Parathyroid adenoma (tissue), 2 donors: ENCODE results near the gene SPINDOC.

Experiments used
- H2AFZ ChIP-seq: fragments of 300-600 bp; sonication (generic); one replicate; pipeline ENCODE4 v1.7.0; 2017; ENCODE audit warnings: antibody characterized with exemption, mild to moderate bottlenecking
- H3K27ac ChIP-seq: fragments of 300-600 bp; sonication (generic); one replicate; pipeline ENCODE4 v1.7.0; 2017
- H3K27me3 ChIP-seq: fragments of 300-600 bp; sonication (generic); one replicate; pipeline ENCODE4 v1.7.0; 2017; ENCODE audit warnings: low read length; ENCODE audit not compliant: control insufficient read depth, insufficient read depth
- H3K36me3 ChIP-seq: fragments of 300-600 bp; sonication (generic); one replicate; pipeline ENCODE4 v1.7.0; 2017; ENCODE audit warnings: low read length; ENCODE audit not compliant: control insufficient read depth, insufficient read depth
- H3K4me1 ChIP-seq: fragments of 300-600 bp; sonication (generic); one replicate; pipeline ENCODE4 v1.7.0; 2017; ENCODE audit warnings: control low read depth
- H3K4me2 ChIP-seq: fragments of 300-600 bp; sonication (generic); one replicate; pipeline ENCODE4 v1.7.0; 2017; ENCODE audit warnings: low read length
- H3K4me3 ChIP-seq: fragments of 300-600 bp; sonication (generic); one replicate; pipeline ENCODE4 v1.7.0; 2017; ENCODE audit warnings: low read depth, low read length
- H3K79me2 ChIP-seq: fragments of 300-600 bp; sonication (generic); one replicate; pipeline ENCODE4 v1.7.0; 2017; ENCODE audit warnings: control low read depth
- H3K9ac ChIP-seq: fragments of 300-600 bp; sonication (generic); one replicate; pipeline ENCODE4 v1.7.0; 2017; ENCODE audit warnings: mild to moderate bottlenecking
- H3K9me3 ChIP-seq: fragments of 300-600 bp; sonication (generic); one replicate; pipeline ENCODE4 v1.7.0; 2017; ENCODE audit warnings: low read length; ENCODE audit not compliant: control insufficient read depth
- TF ChIP-seq, protein P1 (sequence below): fragments of 300-600 bp; sonication (generic); IDR thresholded peaks from one replicate; pipeline ENCODE4 v1.7.0; 2017; ENCODE audit warnings: antibody characterized with exemption, mild to moderate bottlenecking
- donor health status: primary hyperparathyroidism.

The SPINDOC gene, protein sequence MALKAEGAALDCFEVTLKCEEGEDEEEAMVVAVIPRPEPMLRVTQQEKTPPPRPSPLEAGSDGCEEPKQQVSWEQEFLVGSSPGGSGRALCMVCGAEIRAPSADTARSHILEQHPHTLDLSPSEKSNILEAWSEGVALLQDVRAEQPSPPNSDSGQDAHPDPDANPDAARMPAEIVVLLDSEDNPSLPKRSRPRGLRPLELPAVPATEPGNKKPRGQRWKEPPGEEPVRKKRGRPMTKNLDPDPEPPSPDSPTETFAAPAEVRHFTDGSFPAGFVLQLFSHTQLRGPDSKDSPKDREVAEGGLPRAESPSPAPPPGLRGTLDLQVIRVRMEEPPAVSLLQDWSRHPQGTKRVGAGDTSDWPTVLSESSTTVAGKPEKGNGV

DNA sequence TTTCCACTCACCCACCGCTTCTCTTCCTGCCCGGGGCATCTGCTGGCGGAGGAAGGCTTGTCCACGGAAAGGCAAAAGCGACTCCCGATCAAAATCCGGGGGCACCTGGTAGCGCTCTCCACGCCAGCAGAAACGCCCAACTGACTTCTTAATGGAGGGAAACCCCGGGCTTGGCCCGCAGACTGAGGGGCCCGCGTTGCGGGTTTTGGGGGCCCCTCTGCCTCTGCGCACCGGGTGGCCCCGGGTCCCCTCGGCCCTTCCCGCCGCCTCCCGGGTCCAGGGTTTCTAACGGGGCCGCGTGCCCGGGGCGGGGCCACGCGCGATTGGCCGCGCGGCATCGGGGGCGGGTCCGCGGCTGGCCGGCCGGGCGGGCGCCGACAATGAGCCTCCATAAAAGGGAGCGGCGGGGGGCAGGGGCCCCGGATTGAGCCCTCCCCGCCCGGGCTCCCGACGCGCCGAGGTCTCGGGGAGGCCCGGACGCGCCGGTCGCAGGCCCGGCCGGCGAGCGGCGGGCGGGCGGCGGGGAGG is at the start of gene SPINDOC:
Gene SPINDOC (plus strand): TSS at position 422 of the 528 bp plus-strand sequence. CDS start 231 bp downstream, outside the sequence.
- H3K36me3 ChIP-seq: no peaks in the 10 kb centered on the region
- H3K9ac ChIP-seq: peak within 1 kb of the TSS; percentile 46
- no peaks in the 10 kb centered on the region for H3K9me3 ChIP-seq
- peaks cover 3% of the 10 kb centered on the region for H3K4me1 ChIP-seq
- H2AFZ ChIP-seq: peak within 1 kb of the TSS; percentile 78
- TF ChIP-seq, protein P1, sequence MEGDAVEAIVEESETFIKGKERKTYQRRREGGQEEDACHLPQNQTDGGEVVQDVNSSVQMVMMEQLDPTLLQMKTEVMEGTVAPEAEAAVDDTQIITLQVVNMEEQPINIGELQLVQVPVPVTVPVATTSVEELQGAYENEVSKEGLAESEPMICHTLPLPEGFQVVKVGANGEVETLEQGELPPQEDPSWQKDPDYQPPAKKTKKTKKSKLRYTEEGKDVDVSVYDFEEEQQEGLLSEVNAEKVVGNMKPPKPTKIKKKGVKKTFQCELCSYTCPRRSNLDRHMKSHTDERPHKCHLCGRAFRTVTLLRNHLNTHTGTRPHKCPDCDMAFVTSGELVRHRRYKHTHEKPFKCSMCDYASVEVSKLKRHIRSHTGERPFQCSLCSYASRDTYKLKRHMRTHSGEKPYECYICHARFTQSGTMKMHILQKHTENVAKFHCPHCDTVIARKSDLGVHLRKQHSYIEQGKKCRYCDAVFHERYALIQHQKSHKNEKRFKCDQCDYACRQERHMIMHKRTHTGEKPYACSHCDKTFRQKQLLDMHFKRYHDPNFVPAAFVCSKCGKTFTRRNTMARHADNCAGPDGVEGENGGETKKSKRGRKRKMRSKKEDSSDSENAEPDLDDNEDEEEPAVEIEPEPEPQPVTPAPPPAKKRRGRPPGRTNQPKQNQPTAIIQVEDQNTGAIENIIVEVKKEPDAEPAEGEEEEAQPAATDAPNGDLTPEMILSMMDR: no peak
- no peaks in the 10 kb centered on the region for H3K79me2 ChIP-seq
- no peaks in the 10 kb centered on the region for H3K27me3 ChIP-seq
- no peak within 1 kb of the TSS for H3K27ac ChIP-seq
- peak within 1 kb of the TSS; percentile 62 for H3K4me3 ChIP-seq
- H3K4me2 ChIP-seq: peak within 1 kb of the TSS; percentile 69

DNA sequence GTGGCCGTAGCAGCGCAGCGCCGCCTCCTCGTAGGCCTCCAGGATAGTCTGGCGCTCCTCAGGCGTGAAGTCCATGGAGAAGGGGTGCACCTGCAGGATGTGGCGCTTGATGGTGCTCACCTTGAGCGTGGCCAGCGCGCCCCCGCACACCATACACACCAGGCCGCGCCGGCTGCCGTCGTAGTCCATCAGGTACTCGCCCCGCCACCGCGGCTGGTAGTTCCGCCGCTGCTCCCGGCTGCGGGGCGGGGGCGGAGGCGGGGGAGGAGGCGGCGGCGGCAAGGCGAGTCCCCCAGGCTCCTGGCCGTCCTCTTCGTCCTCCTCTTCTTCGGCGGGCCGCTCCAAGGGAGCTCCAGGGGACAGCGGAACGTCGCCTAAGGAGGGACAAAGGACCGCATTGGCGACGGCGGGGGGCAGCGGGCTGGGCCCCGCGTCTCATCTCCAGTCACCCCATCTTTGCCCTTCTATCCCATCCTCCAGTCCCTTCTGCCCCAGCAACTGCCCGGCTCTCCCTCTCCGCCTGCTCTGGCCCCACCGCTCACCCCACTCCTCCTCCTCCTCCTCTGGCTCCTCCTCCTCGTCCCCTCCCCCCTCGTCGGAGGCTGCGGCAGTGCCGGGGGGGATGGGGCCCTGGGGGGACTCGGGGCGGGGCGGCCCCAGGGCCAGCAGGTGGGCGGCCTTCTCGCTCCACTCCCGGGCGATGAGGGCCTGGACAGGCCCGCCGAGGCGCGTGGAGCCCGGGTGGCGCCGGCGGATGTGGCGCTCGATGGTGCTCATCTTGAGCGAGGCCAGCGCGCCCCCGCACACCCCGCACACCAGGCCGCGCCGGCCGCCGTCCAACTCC is 49.5 kb upstream of the SPINDOC start:
- peak overlapping the region; percentile 83 for H2AFZ ChIP-seq
- no peak overlapping the region for H3K9ac ChIP-seq
- no peak overlapping the region for H3K4me3 ChIP-seq
- H3K9me3 ChIP-seq: no peaks in the 10 kb centered on the region
- H3K79me2 ChIP-seq: no peaks in the 10 kb centered on the region
- no peaks in the 10 kb centered on the region for H3K36me3 ChIP-seq
- peak overlapping the region; percentile 51 for H3K4me2 ChIP-seq
- H3K27ac ChIP-seq: no peak overlapping the region
- H3K27me3 ChIP-seq: no peaks in the 10 kb centered on the region
- H3K4me1 ChIP-seq: no peaks in the 10 kb centered on the region
- TF ChIP-seq, protein P1: no peak

DNA sequence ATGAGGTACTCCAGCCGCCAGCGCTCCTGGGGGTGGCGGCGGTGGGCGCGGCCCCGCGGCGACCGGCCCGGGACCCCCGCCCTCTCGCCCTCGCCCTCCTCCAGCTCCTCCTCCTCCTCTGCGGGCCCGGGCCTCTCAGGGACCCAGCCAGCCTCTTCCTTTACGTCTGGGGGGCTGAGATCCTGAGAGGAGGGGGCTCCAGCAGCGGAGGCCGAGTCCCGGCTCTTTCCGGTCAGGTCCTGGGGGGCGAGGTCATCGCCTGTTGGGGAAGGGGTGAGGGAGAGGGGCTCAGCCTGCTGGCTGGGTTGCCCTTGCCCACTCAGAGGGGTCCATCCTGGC is 48.9 kb upstream of the SPINDOC start:
- TF ChIP-seq, protein P1: no peak
- no peaks in the 10 kb centered on the region for H3K79me2 ChIP-seq
- no peaks in the 10 kb centered on the region for H3K36me3 ChIP-seq
- no peaks in the 10 kb centered on the region for H3K9me3 ChIP-seq
- no peak overlapping the region for H3K27ac ChIP-seq
- no peaks in the 10 kb centered on the region for H3K4me1 ChIP-seq
- no peak overlapping the region for H2AFZ ChIP-seq
- no peak overlapping the region for H3K4me3 ChIP-seq
- H3K27me3 ChIP-seq: no peaks in the 10 kb centered on the region
- H3K4me2 ChIP-seq: no peak overlapping the region
- H3K9ac ChIP-seq: no peak overlapping the region

DNA sequence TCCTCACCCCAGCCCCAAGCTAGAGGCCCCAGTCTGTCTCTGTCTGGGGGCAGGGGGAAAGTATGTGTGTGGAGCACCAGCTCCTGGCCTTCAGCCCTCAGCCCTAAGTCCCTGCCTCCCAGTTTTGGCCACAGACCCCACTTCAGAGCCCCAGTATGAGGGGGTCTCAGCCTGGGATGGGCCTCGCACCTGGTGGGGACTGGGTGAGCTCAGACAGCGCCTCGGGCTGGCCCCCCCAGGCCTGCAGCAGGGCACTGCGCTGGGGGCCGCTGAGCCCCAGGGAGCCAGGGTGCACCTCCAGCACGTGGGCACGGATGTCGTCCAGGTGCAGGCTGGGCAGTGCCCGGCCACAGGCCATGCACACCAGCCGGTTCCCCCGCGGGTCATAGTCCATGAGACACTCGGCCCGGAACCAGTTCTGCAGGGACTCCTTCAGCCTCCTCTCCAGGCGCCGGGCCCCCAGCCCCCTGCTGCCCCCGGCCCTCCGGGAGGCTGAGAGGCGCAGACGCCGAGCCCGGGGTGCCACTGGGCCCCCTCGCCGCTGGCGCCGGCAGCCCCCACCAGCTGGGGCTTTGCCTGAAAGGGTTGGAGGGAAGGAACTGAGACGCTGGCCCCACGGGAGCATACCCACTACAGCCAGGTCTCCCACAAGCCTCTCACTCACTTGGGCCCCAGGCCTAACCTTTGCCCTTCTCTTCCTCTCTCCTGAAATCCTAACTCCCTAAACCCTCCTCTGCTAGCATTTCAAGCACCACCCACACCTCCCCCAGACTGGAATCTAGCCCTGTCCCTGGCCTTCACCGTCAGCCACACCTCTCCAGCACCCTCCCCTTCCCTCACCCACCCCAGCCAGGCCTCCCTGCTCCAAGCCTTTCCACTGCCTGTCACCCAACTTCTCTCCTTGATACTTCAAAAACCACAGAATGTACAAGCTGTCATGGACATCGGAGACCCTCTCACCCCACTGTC is 48.3 kb upstream of the SPINDOC start:
- TF ChIP-seq, protein P1: no peak
- Histone ChIP-seq H3K4me1 (no peaks in the 10 kb centered on the region), H3K9ac (no peak overlapping the region), H3K79me2 (no peaks in the 10 kb centered on the region), H2AFZ (no peak overlapping the region), H3K36me3 (no peaks in the 10 kb centered on the region), H3K27me3 (no peaks in the 10 kb centered on the region), H3K27ac (no peak overlapping the region), H3K4me3 (no peak overlapping the region), H3K9me3 (no peaks in the 10 kb centered on the region), H3K4me2 (no peak overlapping the region)
